ENCODE measurements around the gene DPM3. TPM values are rescaled to one million over a fixed set of nuclear protein-coding genes. Genes with fewer than 3 reads are reported as not detected.
"Not testable (repeated sequence)": the region's sequence is repeated elsewhere in the genome, so short reads cannot be mapped to it uniquely, and the experiment has no call there.

DPM3 gene
- total and polyA plus RNA-seq, 5 donors: 71.2 to 186 (median 76.3) TPM

DNA sequence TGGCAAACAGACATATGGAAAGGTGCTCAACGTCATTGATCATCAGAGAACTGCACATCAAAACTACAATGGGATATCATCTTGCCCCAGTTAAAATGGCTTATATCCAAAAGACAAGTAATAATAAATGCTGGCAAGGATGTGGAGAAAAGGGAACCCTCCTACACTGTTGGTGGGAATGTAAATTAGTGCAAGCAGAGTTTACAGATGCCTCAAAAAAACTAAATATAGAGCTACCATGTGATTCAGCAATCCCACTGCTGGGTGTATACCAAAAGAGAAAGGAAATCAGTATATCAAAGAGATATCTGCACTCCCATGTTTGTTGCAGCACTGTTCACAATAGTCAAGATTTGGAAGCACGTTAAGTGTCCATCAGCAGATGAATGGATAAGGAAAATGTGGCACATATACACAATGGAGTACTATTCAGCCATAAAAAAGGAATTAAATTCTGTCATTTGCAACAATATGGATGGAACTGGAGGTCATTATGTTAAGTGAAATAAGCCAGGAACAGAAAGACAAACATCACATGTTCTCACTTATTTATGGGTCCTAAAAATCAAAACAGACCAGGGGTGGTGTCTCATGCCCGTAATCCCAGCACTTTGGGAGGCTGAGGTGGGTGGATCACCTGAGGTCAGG is 15.8 kb upstream of the DPM3 start:
- H3K27ac ChIP-seq (ENCODE audit: low read length); intact Hi-C loops (cut with DNase I); ATAC-seq; DNase-seq; H3K27me3 ChIP-seq (ENCODE audit: control insufficient read depth, insufficient read depth); H3K4me1 ChIP-seq (ENCODE audit: control insufficient read depth, insufficient read depth, low read length); H3K9me3 ChIP-seq (ENCODE audit: control insufficient read depth, low read length); H3K4me3 ChIP-seq (ENCODE audit: low read length): not testable (repeated sequence)
- WGBS: 60% methylated on average over 3 of the region's 3 CpGs

DNA sequence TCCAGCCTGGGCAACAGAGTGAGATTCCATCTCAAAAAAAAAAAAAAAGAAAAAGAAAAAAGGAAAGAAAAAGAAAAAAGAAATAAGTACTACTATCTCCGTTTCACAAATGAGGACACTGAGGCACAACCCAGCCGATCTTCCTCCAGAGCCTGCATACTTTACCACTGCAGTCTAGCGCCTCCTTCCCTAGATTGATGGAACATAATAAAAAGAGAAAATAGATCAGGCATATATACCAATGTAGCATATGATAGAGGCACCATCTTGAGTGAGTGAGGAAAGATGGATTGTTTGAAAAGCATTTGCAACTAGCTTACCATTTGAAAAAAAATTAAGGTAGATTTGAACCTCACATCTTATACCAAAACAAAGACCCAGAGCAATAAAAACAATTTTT is 5.2 kb upstream of the DPM3 start:
- DNase-seq: no peak
- H3K4me1 ChIP-seq (ENCODE audit: control insufficient read depth, insufficient read depth, low read length): no peaks in the 10 kb centered on the region
- no peaks in the 10 kb centered on the region for H3K9me3 ChIP-seq (ENCODE audit: control insufficient read depth, low read length)
- no peak for ATAC-seq
- intact Hi-C loops (cut with DNase I): no loop called here
- no peak overlapping the region for H3K4me3 ChIP-seq (ENCODE audit: low read length)
- WGBS: 83% methylated on average over 3 of the region's 3 CpGs
- H3K27ac ChIP-seq (ENCODE audit: low read length): no peak overlapping the region
- no peaks in the 10 kb centered on the region for H3K27me3 ChIP-seq (ENCODE audit: control insufficient read depth, insufficient read depth)

DNA sequence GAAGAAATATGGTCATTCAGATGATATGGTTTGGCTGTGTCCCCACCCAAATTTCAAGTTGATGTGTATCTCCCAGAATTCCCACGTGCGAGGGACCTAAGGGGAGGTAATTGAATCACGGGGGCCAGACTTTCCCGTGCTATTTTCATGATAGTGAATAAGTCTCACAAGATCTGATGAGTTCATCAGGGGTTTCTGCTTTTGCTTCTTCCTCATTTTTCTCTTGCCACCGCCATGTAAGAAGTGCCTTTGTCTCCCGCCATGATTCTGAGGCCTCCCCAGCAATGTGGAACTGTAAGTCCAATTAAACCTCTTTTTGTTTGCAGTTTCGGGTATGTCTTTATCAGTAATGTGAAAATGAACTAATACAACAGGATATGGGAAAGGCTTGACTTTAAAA is 1.4 kb upstream of the DPM3 start:
- intact Hi-C loops (cut with DNase I): no loop called here
- WGBS: 84% methylated on average over 7 of the region's 7 CpGs
- no peaks in the 10 kb centered on the region for H3K27me3 ChIP-seq (ENCODE audit: control insufficient read depth, insufficient read depth)
- H3K4me3 ChIP-seq (ENCODE audit: low read length): no peak overlapping the region
- ATAC-seq: no peak
- DNase-seq: no peak
- H3K9me3 ChIP-seq (ENCODE audit: control insufficient read depth, low read length): no peaks in the 10 kb centered on the region
- H3K27ac ChIP-seq (ENCODE audit: low read length): no peak overlapping the region
- peaks cover 2% of the 10 kb centered on the region for H3K4me1 ChIP-seq (ENCODE audit: control insufficient read depth, insufficient read depth, low read length)

DNA sequence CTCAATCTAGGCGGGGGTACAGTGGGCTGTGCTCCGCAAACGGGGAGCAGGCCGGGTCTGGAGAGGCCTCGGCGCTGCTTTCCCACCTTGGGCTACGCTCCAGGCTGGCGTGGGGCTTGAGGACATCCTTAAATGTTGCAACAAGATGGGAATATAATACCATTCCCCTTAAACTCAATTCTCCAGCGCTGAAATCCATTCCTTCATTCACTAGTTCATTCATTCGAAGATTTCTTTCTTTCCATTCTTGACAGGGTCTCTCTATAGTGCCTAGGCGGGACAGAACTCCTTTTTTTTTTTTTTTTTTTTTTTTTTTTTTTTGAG is 261 bp upstream of the DPM3 start:
- no peaks in the 10 kb centered on the region for H3K9me3 ChIP-seq (ENCODE audit: control insufficient read depth, low read length)
- 7% methylated on average over 11 of the region's 11 CpGs for WGBS
- peak overlapping the region; percentile 86 for H3K4me3 ChIP-seq (ENCODE audit: low read length)
- intact Hi-C loops (cut with DNase I): no loop called here
- peaks cover 4% of the 10 kb centered on the region for H3K4me1 ChIP-seq (ENCODE audit: control insufficient read depth, insufficient read depth, low read length)
- DNase-seq: no peak
- ATAC-seq: no peak
- H3K27ac ChIP-seq (ENCODE audit: low read length): peak overlapping the region; percentile 69
- no peaks in the 10 kb centered on the region for H3K27me3 ChIP-seq (ENCODE audit: control insufficient read depth, insufficient read depth)

DNA sequence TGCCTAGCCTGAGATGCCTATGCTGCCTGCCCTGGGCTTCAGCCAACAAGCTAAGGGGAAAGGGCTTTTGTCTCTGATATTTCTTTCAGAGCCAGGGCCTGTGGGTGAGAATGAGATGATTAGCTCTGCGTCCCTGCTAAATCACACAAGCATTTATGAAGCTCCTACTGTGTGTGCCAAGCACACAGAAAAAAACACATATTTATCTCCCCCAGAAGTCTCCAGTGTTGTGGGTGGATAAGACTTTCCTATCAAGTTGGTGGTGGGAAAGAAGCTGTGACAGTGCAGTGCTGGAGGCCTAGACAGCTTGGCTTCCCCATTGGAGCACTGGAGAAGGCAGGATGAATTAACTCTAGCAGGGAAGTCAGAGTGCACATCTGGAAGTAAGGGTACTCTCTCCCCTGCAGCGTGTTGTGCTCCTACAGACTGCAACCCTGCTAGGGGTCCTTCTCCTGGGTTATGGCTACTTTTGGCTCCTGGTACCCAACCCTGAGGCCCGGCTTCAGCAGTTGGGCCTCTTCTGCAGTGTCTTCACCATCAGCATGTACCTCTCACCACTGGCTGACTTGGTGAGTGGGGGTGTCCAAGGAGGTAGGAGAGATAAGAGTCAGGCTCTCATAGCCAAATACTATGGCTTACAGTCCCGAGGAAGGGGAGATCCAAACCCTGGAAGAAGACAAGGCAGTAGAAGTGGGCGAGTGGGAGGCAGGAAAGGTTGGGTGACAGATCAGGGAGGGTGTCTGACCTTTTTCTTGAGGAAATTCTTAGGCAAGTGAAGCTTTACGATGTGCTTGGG is 3.0 kb downstream of the DPM3 start:
- Histone ChIP-seq H3K9me3 (ENCODE audit: control insufficient read depth, low read length) (no peaks in the 10 kb centered on the region), H3K4me3 (ENCODE audit: low read length) (no peak overlapping the region), H3K4me1 (ENCODE audit: control insufficient read depth, insufficient read depth, low read length) (peaks cover 7% of the 10 kb centered on the region), H3K27ac (ENCODE audit: low read length) (peak overlapping the region; percentile 4), H3K27me3 (ENCODE audit: control insufficient read depth, insufficient read depth) (no peaks in the 10 kb centered on the region)
- intact Hi-C loops (cut with DNase I): no loop called here
- WGBS: 76% methylated on average over 6 of the region's 6 CpGs
- ATAC-seq (no peak), DNase-seq (no peak)

DNA sequence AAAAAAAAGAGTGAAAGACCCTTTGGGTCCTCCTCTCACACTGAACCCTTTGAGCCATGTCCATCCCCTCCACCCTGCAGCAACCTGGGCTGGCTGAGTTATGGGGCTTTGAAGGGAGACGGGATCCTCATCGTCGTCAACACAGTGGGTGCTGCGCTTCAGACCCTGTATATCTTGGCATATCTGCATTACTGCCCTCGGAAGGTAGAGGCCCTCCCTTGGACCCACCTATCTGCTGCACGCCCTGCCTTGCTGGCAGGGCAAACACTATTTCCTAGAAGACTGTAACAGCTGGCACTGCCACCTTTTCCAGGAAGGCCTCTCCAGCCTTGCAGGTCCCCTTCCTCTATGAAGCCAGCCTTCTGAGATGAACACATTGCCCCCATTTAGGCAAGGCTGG is 3.6 kb downstream of the DPM3 start:
- Histone ChIP-seq H3K27ac (ENCODE audit: low read length) (peak overlapping the region; percentile 4), H3K9me3 (ENCODE audit: control insufficient read depth, low read length) (no peaks in the 10 kb centered on the region), H3K27me3 (ENCODE audit: control insufficient read depth, insufficient read depth) (no peaks in the 10 kb centered on the region), H3K4me1 (ENCODE audit: control insufficient read depth, insufficient read depth, low read length) (peaks cover 7% of the 10 kb centered on the region), H3K4me3 (ENCODE audit: low read length) (no peak overlapping the region)
- ATAC-seq (no peak), DNase-seq (no peak)
- intact Hi-C loops (cut with DNase I): no loop called here
- 38% methylated on average over 6 of the region's 6 CpGs for WGBS

DNA sequence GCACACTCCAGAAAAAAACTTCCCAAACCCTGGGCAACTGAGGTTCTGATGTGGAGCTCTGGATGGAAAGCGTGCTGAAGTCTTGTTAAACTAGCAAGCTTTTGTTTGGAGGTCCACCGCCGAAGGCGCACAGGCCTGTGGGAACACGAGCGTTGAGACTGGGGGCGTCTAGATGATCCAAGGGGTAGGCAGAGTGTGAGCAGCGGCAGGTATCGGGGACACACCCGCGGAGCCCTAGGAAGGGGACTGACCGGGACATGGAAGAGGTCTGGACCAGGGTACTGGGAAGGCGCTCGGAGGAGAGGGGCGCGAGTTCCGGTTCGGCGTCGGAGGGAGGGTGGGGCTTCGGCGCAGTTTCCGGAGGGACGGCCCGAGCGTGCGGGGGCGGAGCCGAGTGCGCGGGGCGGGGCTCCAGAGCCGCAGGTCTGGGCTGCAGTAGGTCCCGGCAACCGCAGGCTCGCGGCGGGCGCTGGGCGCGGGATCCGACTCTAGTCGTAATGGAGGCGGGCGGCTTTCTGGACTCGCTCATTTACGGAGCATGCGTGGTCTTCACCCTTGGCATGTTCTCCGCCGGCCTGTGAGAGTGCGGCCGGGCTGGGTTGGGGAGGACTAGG is 4.8 kb downstream of the DPM3 start, which contains the start of gene SLC50A1:
Gene SLC50A1 (plus strand): TSS at position 438 of the 614 bp plus-strand sequence. CDS start 60 bp downstream, at position 498.
- Histone ChIP-seq H3K4me1 (ENCODE audit: control insufficient read depth, insufficient read depth, low read length) (peaks cover 7% of the 10 kb centered on the region), H3K9me3 (ENCODE audit: control insufficient read depth, low read length) (no peaks in the 10 kb centered on the region), H3K27me3 (ENCODE audit: control insufficient read depth, insufficient read depth) (no peaks in the 10 kb centered on the region), H3K4me3 (ENCODE audit: low read length) (peak within 1 kb of the TSS; percentile 59), H3K27ac (ENCODE audit: low read length) (peak within 1 kb of the TSS; percentile 96)
- DNase-seq (peak; percentile 96 to 98 (median 98)), ATAC-seq (peak; percentile 93 to 95)
- intact Hi-C loops (cut with DNase I): no loop called here
- under 1% methylated on average over 52 of the region's 52 CpGs for WGBS

DNA sequence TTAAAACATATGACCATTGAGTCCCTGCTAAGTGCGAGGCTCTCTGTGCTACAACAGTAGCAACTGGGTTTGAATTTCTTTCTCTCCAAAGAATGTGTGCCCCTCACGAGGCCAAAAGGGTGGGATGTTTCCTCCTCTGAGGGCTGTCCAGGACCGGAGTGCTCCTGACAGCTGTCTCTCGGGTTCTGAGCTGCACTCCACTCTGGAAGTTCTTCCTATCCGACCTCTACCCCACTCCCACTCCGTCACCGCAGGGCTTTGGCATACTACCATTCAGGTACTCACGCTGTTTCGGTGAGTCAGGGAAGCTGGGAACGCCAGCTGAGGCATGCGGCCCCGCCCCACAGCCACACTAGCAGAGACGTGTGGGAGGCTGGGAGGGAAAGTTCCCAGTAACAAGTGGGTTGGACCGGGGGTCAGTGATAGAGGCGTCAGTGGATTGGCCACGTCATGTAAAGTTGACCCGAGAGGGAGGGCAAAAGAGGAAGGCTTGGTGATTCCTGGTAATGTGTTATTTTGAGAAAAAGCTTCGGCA is 5.4 kb downstream of the DPM3 start:
- intact Hi-C loops (cut with DNase I): no loop called here
- H3K4me3 ChIP-seq (ENCODE audit: low read length): peak overlapping the region; percentile 59
- ATAC-seq (peak; percentile 77 to 90), DNase-seq (peak; percentile 92 to 95 (median 93))
- H3K9me3 ChIP-seq (ENCODE audit: control insufficient read depth, low read length): no peaks in the 10 kb centered on the region
- H3K4me1 ChIP-seq (ENCODE audit: control insufficient read depth, insufficient read depth, low read length): peaks cover 7% of the 10 kb centered on the region
- no peaks in the 10 kb centered on the region for H3K27me3 ChIP-seq (ENCODE audit: control insufficient read depth, insufficient read depth)
- 3% methylated on average over 18 of the region's 18 CpGs for WGBS
- peak overlapping the region; percentile 95 for H3K27ac ChIP-seq (ENCODE audit: low read length)

DNA sequence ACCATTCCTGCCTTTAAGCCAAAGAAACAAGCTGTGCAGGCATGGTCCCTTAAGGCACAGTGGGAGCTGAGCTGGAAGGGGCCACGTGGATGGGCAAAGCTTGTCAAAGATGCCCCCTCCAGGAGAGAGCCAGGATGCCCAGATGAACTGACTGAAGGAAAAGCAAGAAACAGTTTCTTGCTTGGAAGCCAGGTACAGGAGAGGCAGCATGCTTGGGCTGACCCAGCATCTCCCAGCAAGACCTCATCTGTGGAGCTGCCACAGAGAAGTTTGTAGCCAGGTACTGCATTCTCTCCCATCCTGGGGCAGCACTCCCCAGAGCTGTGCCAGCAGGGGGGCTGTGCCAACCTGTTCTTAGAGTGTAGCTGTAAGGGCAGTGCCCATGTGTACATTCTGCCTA is 6.0 kb downstream of the DPM3 start:
- WGBS: 46% methylated on average over 1 of the region's 1 CpG
- ATAC-seq (no peak), DNase-seq (no peak)
- Histone ChIP-seq H3K4me1 (ENCODE audit: control insufficient read depth, insufficient read depth, low read length) (peaks cover 7% of the 10 kb centered on the region), H3K9me3 (ENCODE audit: control insufficient read depth, low read length) (no peaks in the 10 kb centered on the region), H3K27ac (ENCODE audit: low read length) (peak overlapping the region; percentile 28), H3K4me3 (ENCODE audit: low read length) (no peak overlapping the region), H3K27me3 (ENCODE audit: control insufficient read depth, insufficient read depth) (no peaks in the 10 kb centered on the region)
- intact Hi-C loops (cut with DNase I): no loop called here

DNA sequence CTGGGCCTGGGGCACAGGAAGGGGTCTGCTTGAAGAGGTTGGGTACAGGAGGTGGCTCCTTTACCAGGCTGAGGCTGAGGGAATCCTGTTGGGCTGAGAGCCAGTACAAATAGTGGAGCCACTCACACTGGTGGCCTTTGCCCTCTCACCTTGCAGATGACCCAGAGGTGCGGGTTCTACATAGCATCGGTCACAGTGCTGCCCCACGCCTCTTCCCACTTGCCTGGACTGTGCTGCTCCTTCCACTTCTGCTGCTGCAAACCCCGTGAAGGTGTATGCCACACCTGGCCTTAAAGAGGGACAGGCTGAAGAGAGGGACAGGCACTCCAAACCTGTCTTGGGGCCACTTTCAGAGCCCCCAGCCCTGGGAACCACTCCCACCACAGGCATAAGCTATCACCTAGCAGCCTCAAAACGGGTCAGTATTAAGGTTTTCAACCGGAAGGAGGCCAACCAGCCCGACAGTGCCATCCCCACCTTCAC is 6.5 kb downstream of the DPM3 start:
- ATAC-seq (no peak), DNase-seq (no peak)
- Histone ChIP-seq H3K27me3 (ENCODE audit: control insufficient read depth, insufficient read depth) (no peaks in the 10 kb centered on the region), H3K27ac (ENCODE audit: low read length) (no peak overlapping the region), H3K4me3 (ENCODE audit: low read length) (no peak overlapping the region), H3K9me3 (ENCODE audit: control insufficient read depth, low read length) (no peaks in the 10 kb centered on the region), H3K4me1 (ENCODE audit: control insufficient read depth, insufficient read depth, low read length) (peaks cover 7% of the 10 kb centered on the region)
- WGBS: 72% methylated on average over 7 of the region's 7 CpGs
- intact Hi-C loops (cut with DNase I): no loop called here

DNA sequence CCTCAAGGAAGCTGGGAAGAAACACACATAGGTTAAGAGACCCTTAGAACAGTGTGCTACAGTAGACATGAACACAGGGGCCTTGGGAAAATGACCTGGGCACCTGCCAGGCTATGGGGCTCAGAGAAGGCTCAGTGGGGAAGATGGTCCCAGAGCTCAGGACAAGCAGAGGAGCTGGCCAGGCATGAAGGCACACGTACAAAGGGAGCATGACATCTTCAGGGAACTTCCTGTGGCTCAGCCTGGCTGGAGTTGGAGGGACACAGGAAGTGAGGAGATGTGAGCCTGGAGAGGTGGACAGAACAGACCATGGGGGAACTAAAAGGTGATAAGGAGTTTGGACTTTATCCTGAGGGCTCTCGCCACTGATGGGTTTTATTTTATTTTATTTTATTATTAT is 8.5 kb downstream of the DPM3 start:
- ATAC-seq: no peak
- DNase-seq: no peak
- H3K27me3 ChIP-seq (ENCODE audit: control insufficient read depth, insufficient read depth): no peaks in the 10 kb centered on the region
- H3K27ac ChIP-seq (ENCODE audit: low read length): peak overlapping the region; percentile 49
- H3K9me3 ChIP-seq (ENCODE audit: control insufficient read depth, low read length): no peaks in the 10 kb centered on the region
- WGBS: 46% methylated on average over 2 of the region's 2 CpGs
- intact Hi-C loops (cut with DNase I): no loop called here
- H3K4me3 ChIP-seq (ENCODE audit: low read length): no peak overlapping the region
- peaks cover 6% of the 10 kb centered on the region for H3K4me1 ChIP-seq (ENCODE audit: control insufficient read depth, insufficient read depth, low read length)
